Body of pancreas (tissue), 4 donors: Measurements from ENCODE around the gene NOP58.

Experiments used
- POLR2A ChIP-seq, 3 donors: fragments of 450-650 bp; IDR thresholded peaks; one replicate each; pipeline ENCODE4 v1.6.1; 2016; ENCODE audit warnings: antibody characterized with exemption in 3 of 3, mild to moderate bottlenecking in 2 of 3
- TF ChIP-seq, protein P1 (sequence below), 7 experiments: fragments of 450-650 bp in 4 of 7; fragments of 200-600 bp in 3 of 7; sonication (generic) in 3 of 7; IDR thresholded peaks; one replicate each; pipeline ENCODE4 v1.5.1; 2016 to 2019; ENCODE audit warnings: antibody characterized with exemption in 7 of 7

DNA sequence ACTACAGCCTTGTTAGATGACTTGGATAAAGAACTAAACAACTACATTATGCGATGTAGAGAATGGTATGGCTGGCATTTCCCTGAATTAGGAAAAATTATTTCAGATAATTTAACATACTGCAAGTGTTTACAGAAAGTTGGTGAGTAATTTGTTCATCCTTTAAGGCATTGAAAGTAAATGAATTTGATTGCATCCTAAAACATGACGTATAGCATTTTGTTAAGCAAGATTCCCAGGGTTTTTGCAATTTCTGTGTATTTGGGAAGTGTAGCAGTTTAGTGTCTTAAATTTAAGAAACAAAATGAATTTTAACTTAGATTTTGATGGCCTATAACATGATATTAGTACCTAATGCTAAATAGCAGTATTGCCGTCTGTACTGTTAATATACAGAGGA lies 24.8 kb downstream of the NOP58 start:
- TF ChIP-seq, protein P1, sequence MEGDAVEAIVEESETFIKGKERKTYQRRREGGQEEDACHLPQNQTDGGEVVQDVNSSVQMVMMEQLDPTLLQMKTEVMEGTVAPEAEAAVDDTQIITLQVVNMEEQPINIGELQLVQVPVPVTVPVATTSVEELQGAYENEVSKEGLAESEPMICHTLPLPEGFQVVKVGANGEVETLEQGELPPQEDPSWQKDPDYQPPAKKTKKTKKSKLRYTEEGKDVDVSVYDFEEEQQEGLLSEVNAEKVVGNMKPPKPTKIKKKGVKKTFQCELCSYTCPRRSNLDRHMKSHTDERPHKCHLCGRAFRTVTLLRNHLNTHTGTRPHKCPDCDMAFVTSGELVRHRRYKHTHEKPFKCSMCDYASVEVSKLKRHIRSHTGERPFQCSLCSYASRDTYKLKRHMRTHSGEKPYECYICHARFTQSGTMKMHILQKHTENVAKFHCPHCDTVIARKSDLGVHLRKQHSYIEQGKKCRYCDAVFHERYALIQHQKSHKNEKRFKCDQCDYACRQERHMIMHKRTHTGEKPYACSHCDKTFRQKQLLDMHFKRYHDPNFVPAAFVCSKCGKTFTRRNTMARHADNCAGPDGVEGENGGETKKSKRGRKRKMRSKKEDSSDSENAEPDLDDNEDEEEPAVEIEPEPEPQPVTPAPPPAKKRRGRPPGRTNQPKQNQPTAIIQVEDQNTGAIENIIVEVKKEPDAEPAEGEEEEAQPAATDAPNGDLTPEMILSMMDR (IDR thresholded peaks at IDR 0.05): no peak
- no peak for TF ChIP-seq POLR2A (IDR thresholded peaks at IDR 0.05)
